ENCODE measurements around the gene HAO2.
"Not testable (repeated sequence)": the region's sequence is repeated elsewhere in the genome, so short reads cannot be mapped to it uniquely, and the experiment has no call there.

Gene HAO2

DNA sequence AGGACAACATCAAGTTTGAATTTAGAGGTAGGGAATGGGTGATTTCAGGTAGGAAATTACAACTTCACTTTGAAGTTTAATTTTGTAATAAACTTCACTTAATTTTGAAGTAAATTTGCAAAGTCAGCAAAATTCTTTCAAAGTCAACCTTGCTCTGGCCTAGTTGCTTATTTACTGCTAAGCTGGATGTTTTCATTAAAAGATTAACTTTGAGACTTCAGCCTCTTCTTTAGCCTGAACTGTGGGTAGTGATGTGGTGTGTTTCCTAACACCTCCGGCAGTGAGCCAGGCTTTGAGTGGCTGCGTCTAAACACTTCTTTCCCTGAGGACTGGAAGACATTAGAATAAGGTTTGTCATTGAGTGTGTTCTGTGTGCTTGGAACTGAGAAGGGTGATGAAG is at the start of gene HAO2:
Gene HAO2, plus strand, starts transcription at position 232 of the 400 bp plus-strand sequence. CDS start 12,301 bp downstream, outside the sequence.
- DNase-seq (ENCODE audit: low spot score): no peak

GRCh38 chr1:119320100-119320499 is 48.5 kb upstream of the HAO2 start:
- DNase-seq (ENCODE audit: low spot score): no peak

DNA sequence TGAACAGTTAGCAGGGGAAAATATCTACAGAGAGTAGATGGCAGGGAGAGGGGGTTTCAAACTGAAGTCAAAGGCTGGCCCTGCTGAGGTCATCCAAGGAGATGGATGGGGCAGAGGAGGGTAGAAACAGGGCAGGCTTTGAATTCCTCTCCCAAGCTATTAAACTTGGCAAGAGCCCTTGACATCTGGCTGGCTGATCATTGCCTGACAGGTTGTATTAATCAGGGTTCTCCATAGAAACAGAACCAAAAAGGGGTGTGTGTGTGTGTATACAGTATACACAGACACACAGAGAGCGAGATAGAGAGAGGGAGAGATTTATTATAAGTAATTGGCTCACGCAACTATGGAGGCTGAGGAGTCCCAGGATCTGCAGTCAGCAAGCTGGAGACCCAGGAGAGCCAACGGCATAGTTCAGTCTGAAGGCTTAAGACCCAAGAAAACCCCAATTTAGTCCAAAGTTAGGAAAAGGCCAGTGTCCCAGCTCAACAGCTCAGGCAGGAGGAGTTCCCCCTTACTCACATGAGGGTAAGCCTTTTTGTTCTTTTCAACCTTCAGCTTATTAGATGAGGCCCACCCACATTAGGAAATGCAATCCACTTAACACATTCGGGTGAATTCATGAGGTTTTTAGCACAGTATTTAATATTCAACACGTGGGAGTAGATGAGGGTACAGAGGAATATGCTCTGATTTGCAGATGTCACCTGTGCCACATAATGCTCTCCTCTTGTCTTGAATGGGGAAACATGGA is 46.7 kb upstream of the HAO2 start:
- DNase-seq (ENCODE audit: low spot score): no peak

- no peak for DNase-seq (ENCODE audit: low spot score)
These were observed 45.2 kb upstream of the HAO2 start for GRCh38 chr1:119323216-119323982.

DNA sequence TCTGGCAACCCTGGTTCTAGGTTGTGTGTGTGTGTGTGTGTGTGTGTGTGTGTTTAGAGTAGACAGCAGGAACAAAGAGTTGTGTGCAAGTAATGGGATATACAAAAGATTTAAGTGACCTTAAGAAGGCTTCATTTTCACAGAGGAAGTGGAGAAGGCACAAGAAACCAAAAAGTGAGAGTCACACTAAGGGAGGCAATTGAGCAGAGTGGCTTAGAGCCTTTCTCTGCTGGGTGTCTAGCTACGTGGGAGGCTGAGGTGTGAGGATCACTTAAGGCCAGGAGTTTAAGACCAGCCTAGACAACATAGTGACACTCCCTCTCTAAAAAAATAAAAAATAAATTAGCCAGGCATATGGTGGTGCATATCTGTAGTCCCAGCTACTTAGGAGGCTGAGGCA is 44.4 kb upstream of the HAO2 start:
- no peak for DNase-seq (ENCODE audit: low spot score)

DNA sequence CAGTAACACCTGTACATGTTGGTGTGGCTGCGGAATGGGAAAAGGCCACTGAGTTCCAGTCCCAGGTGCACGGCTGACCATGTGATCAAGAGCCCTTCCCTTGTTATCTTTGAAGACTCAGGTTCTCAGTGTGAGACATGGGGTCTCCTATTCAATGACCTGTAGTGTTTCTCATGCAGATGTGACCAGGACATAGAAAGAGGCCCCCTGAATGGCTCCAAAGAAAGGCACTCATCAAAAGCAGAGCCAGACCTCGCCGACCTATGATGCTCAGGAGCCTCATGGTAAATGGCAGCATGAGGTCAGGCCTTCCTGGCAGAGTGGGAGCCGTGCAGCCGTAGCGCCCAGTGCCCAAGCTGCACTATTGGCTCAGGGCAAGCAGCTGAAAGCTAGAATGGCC is 42.3 kb upstream of the HAO2 start:
- no peak for DNase-seq (ENCODE audit: low spot score)

GRCh38 chr1:119327094-119327449 is 41.5 kb upstream of the HAO2 start:
- DNase-seq (ENCODE audit: low spot score): no peak

GRCh38 chr1:119327450-119328155 is 41.0 kb upstream of the HAO2 start:
- no peak for DNase-seq (ENCODE audit: low spot score)

DNA sequence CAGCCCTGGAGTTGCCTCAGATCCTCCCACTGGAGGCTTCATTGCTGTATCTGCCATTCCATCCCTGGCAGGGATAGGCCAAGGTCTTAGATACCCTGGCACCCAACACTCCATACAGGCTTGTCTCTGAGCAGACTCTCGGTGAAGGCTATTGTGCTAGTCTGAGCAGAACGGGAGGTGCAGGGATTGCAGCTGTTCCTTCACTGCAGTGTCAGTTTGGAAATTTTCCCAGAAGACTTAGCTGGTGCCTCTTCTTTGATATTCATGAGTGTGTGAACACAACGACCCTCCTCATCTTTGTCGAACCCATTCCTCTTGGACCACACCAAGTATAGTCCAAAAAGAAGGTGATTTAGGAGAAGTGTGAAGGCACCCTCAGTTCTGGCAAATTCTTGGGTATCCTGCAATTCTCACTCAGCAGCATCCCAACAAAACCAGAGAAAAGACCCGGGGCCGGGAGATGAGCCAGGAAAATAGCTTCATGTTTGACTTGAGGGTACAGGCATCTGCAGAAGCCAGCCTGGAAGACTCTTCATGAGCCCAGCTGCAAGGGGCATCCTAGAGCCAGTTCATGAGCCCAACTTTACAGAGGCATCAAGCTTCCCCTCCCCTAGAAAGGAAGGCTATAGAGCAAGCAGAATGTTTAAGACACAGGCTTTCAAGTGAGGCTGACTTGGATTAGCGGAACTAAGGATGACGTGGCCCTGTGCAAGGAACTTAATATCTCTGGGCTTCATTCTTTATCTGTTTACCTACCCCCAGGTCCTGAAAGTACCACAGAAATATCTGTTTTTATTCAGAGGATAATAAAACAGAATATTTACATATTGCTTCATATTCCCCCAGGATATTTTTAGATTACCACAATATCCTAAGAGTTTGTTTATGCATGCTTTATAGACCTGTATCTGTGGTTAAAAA is 38.8 kb upstream of the HAO2 start:
- no peak for DNase-seq (ENCODE audit: low spot score)

- no peak for DNase-seq (ENCODE audit: low spot score)
These were observed 38.0 kb upstream of the HAO2 start for GRCh38 chr1:119330466-119331189.

DNA sequence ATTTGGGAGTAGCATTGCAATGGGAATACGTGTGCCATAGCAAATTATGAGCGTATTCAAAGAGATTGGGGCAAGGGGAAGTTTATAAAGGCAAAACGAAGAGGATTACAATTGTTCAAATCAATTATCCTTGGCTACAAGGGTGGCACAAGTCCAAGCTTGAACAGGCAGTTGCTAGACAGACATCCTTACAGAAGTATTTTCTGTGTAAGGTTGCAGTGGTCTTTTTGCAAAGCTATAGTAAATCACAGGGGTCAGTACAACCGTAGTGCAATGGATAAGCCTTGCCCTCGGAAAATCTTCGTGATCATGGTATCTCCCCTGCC is 37.4 kb upstream of the HAO2 start:
- DNase-seq (ENCODE audit: low spot score): no peak

- DNase-seq (ENCODE audit: low spot score): no peak
These were observed 36.7 kb upstream of the HAO2 start for GRCh38 chr1:119331915-119332314.

DNA sequence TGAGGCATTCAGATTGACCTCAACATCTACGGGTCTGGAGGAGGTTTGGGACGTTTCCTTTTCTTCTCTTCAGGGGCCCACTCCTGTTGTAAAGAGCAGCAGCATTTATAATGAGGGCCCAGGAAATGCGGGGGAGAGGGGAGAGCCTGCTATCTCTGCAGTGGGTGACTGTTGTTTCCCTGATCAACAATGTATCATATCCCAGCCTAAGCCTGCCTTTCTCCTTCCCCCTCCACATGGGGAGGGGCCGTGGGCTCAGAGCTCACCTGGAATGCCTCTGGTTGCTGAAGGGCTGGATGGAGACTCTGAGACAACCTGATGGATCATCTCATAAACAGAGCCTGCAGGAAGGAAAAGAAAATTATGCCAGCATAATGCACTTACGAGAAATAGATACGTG is 36.0 kb upstream of the HAO2 start:
- DNase-seq (ENCODE audit: low spot score): no peak

- DNase-seq (ENCODE audit: low spot score): no peak
These were observed 35.3 kb upstream of the HAO2 start for GRCh38 chr1:119333163-119333896.

- not testable (repeated sequence) for DNase-seq (ENCODE audit: low spot score)
These were observed 34.7 kb upstream of the HAO2 start for GRCh38 chr1:119333897-119334250.

DNA sequence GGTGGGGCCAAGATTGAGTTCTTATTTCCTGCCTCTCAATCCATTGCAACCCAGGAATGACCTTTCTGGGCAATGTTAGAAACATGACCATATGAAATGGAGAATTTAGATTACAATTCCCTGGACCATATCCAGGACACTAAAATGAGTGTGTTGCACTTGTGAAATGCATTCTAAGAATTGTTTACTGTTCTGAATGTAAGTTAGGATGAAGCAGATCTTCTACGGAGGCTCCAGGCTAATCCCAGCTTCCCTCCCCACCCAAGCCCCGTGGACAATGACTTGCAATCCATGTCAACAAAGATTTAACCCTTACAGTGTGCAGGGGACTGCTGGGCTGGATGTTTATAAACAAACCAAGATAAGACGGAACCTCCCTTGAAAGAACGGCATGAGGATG is 31.7 kb upstream of the HAO2 start:
- no peak for DNase-seq (ENCODE audit: low spot score)

DNA sequence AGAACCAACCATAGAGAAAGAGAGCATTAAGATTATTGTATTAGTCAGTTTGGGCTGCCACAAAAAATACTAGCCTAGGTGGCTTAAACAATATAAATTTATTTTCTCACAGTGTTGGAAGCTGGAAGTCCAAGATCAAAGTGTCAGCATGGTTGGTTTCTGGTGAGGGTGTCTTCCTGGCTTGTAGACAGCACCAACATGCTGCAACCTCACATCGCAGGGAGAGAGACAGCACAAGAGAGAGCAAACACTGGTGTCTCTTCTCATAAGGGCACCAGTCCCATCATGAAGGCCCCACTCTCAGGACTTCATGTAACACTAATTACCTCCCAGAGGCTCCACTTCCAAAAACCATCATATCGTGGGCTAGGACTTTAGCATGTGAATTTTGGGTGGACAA is 30.6 kb upstream of the HAO2 start:
- DNase-seq (ENCODE audit: low spot score): no peak

- no peak for DNase-seq (ENCODE audit: low spot score)
These were observed 29.8 kb upstream of the HAO2 start for GRCh38 chr1:119338757-119339156.

GRCh38 chr1:119340861-119341261 is 27.7 kb upstream of the HAO2 start:
- DNase-seq (ENCODE audit: low spot score): no peak

GRCh38 chr1:119341372-119341947 is 27.1 kb upstream of the HAO2 start:
- no peak for DNase-seq (ENCODE audit: low spot score)
